GM12801 (cell line): Measurements from ENCODE around the gene SLC49A4.

Source experiments
- CTCF ChIP-seq: IDR thresholded peaks from one replicate; pipeline ENCODE4 v1.5.1; 2011; ENCODE audit warnings: control low read depth; ENCODE audit not compliant: insufficient read length; ENCODE audit errors: extremely low read depth

SLC49A4 gene

GRCh38 chr3:122893754-122894668 lies 99.1 kb downstream of the SLC49A4 start:
- no peak for TF ChIP-seq CTCF

DNA sequence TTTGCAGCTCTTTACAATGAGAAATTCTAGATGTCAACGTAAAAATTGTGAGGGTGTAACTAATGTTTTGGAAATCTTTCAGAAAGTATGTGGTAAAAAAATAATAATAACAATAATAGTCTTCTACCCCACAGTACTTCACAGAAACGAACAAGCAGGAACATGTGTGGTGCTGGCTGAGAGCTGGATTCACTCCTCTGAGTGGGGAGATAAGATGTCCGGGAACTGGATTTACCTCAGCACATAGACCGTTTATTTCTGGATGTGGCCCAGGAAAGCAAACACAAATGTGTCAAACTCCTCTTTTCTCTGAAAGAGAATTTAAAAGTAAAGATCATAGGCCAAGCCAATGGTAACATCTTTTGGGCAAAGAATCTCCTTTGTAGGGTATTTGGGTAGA lies 103.4 kb downstream of the SLC49A4 start:
- no peak for TF ChIP-seq CTCF

- TF ChIP-seq CTCF: no peak
Observed at GRCh38 chr3:122902326-122902725, 107.5 kb downstream of the SLC49A4 start.

GRCh38 chr3:122903171-122903570 lies 108.3 kb downstream of the SLC49A4 start:
- no peak for TF ChIP-seq CTCF

DNA sequence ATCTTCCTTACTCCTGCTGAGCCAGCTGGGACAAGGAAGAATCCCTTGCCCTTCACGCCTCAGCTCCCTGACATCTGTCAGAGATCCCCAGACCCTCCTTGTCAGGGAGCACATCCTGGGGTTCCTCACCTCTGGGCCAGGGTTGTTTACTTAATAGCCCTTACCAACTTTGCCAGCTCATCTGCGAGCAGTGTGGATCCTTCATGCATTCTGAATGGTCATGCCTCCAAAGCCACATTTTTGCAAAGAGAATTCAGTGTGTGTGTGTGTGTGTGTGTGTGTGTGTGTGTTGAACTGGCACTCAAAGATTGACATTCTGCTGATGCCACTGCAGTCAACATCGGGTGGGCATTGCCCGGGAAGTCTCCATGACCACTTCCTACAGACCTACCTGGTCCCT lies 112.6 kb downstream of the SLC49A4 start:
- TF ChIP-seq CTCF: no peak

DNA sequence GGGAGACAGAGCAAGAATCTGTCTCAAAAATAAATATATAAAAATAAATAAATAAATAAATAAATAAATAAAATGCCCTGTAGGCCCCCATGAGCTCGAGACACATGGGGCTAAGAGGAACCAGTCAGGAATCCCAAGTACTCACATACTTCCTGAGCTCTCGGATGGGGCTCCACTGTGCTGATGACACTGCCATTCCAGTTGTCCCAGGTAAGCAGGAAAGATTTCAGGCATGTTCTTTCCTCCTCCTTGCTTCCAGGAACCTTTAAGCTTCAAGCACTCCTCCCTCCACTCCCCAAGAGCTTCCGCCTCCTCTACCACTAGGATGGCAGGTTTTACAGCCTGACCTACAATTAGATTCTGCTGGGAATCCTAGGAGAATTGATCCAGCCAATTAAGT lies 113.4 kb downstream of the SLC49A4 start:
- TF ChIP-seq CTCF: no peak

DNA sequence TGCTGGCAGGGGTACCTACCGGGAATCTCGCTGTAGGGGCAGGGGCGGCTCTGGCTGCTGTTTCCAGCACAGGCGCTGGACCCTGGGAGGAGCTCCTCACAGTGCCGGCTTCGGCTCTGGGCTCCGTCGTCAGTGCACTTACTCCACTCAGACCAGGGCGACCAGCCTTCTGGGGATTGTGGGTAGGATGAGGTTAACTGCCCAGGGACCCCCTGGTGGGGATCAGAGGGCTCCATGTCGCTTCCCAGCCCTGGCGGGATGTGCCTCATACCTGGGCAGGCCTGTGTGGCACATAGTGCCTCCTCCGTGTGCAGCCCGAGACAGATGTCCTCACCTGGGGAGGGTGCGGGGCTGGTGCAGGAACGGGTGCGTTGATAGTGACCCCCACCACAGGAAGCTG lies 117.0 kb downstream of the SLC49A4 start:
- no peak for TF ChIP-seq CTCF
